Activated T-helper 2 cell treated with anti-CD3 and anti-CD28 coated beads, Interferon-gamma antibody, Interleukin-2, Interleukin-4, amounts not matched to agents 10 μg/mL and 5 μg/mL and 100 μg/mL, durations not matched to agents 14 hours and 24 hours and 36 hours (primary cell): ENCODE results near the gene CASZ1. TPM values are rescaled to one million over a fixed set of nuclear protein-coding genes. Genes with fewer than 3 reads are reported as not detected.

ENCODE experiments used
- DNase-seq: peaks from one replicate; pipeline ENCODE4 v3.0.0; 2021; ENCODE audit warnings: low spot score
- H3K27ac Mint-ChIP-seq: one replicate; pipeline ENCODE4 v1.8.0; 2021; ENCODE audit warnings: mixed read lengths
- H3K27me3 Mint-ChIP-seq: one replicate; pipeline ENCODE4 v1.8.0; 2021; ENCODE audit warnings: low read depth, mixed read lengths
- H3K36me3 Mint-ChIP-seq: one replicate; pipeline ENCODE4 v1.8.0; 2021; ENCODE audit warnings: low read depth, mixed read lengths
- H3K4me1 Mint-ChIP-seq: one replicate; pipeline ENCODE4 v1.8.0; 2021; ENCODE audit warnings: low read depth, mixed read lengths
- H3K4me3 Mint-ChIP-seq: one replicate; pipeline ENCODE4 v1.8.0; 2021; ENCODE audit warnings: low read depth, mild to moderate bottlenecking, moderate library complexity, mixed read lengths
- H3K9me3 Mint-ChIP-seq: one replicate; pipeline ENCODE4 v1.8.0; 2021; ENCODE audit warnings: mixed read lengths
- intact Hi-C: fragments of 100-400 bp; cut with micrococcal nuclease; formaldehyde crosslinking; loops from one replicate; pipeline ENCODE4 v1.15.1; 2023
- total RNA-seq: library from RNA; stranded (reverse); gene quantifications from 2 replicates; pipeline ENCODE4 v1.2.3, GENCODE V29; 2022

The CASZ1 gene
- total RNA-seq, 1 donor from 2014 or later, result 9.9 TPM

DNA sequence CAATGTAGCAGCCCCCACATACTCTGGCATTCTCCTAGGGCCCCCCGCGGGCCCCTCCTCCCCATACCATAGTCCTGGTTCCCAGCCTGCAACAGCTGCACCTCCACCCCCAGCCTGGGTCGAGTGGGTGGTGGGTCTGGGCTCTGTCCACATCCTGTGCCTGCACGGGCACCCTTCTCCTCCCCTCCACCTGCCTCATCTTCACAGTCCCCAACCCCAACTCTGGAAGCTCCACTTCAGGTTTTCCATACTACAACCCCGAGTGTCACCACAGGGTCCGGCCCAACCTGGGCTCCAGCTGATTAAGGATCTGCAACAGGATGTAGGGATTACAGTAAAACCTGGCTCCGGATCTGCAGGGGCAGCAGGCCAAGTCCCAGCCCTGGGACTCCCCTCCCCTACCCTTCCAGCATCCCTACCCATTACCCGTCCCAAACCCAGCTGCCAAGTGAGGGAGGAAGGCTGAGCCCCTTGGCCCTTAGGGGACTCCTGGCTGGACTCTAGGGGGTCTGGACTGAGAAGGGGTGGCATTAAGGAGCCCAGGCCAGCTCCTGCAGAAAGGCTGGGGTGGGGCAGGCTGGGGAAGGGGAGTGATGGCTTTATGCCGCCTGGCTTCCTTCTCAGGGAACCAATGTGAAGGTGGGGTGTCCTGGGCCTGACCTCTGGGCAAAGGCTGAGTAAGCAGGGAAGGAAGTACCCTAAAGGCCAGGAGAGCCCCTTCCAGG is 116.8 kb downstream of the CASZ1 start:
- Mint-ChIP-seq H3K27me3 (no peaks in the 10 kb centered on the region), H3K4me3 (no peak overlapping the region), H3K4me1 (no peaks in the 10 kb centered on the region), H3K9me3 (no peaks in the 10 kb centered on the region), H3K27ac (no peak overlapping the region), H3K36me3 (no peaks in the 10 kb centered on the region)
- intact Hi-C loops, result no loop called here
- no peak for DNase-seq

DNA sequence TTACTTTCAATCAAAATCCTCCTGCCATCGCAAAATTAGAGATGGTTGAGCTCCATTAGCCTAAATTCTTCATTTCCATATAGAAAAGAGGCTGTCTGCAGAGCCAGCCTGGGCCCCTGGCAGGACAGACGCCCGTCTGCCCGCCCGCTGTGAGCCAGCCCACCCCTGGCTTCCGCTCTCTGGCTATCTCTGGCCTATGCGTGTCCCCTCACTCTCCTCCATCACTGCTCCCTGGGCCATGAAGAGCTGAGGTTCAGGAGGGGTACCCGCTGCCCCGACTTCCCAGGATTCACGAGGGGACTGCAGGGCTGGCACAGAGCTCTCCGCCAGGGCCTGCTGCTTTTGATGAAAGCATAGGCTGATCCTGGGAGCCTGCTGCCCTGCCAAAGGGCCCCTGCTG is 117.6 kb downstream of the CASZ1 start:
- Mint-ChIP-seq H3K27me3 (no peaks in the 10 kb centered on the region), H3K36me3 (no peaks in the 10 kb centered on the region), H3K27ac (no peak overlapping the region), H3K4me1 (no peaks in the 10 kb centered on the region), H3K4me3 (no peak overlapping the region), H3K9me3 (no peaks in the 10 kb centered on the region)
- intact Hi-C loops, result no loop called here
- no peak for DNase-seq

DNA sequence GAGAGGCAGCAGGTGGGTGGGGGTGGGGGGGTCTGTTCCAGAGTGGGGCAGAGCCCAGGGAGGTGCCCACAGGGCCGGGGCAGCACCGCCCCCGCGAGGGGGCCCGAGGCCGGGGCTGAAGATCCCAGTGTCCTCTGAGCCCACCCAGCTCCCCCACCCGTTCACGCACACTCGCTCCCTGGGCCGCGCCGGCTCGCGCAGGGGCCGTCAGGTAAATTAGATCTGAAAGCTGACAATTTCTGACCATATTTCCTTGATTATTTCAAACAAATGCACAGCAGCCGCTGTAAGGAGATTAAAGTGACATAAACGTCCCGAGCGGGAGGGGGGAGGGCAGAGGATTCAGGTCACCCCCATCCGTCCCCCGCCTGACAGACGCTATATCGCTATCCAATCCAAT is 118.0 kb downstream of the CASZ1 start:
- H3K9me3 Mint-ChIP-seq, result no peaks in the 10 kb centered on the region
- no peaks in the 10 kb centered on the region for H3K4me1 Mint-ChIP-seq
- H3K27ac Mint-ChIP-seq, result no peak overlapping the region
- intact Hi-C loops, result no loop called here
- H3K36me3 Mint-ChIP-seq, result no peaks in the 10 kb centered on the region
- no peak for DNase-seq
- H3K27me3 Mint-ChIP-seq, result no peaks in the 10 kb centered on the region
- H3K4me3 Mint-ChIP-seq, result no peak overlapping the region

DNA sequence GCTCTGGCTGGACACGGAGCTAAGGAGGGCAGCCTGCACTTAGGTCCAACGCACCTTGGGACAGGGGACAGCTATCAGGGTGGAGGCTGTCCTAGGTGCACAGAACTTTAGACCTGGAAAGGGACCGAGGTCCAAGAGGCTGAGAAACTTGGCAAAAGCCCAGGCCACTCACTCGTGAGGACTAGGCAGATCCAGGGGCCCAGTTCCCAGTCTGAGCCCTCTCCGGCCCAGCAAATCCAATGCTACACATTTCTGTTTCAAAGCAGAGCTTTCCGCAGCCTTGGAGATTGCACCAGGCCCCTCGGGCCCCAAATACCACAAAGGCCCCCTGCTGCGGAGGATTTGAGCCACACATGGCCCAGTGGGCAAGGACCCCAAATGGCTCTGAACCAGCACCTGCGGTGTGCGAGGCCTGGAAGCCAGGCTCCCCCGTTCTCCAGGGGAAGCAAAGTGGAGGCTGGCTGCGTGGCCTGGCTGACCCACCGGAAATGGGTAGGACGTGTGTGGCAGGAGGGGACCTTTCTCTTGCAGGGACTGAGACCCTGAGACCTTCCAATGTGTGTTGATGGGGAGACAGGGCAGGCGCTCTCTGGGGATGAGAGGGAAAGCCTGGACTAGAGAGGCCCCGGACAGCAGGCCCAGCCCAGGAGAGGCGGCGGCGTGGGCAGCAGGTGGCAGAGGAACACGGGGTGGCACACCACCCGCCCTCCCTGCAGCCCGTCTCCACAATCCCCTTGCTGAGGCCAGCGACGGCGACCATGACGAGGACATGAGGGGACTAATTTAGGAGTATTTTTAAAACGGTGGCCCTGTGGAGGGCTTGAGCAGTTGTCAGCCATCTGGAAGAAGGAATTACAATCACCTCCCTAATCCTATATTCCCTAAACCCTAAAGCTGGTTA is 118.7 kb downstream of the CASZ1 start:
- Mint-ChIP-seq H3K9me3 (no peaks in the 10 kb centered on the region), H3K4me3 (no peak overlapping the region), H3K27ac (no peak overlapping the region), H3K36me3 (no peaks in the 10 kb centered on the region), H3K4me1 (no peaks in the 10 kb centered on the region), H3K27me3 (no peaks in the 10 kb centered on the region)
- DNase-seq, result no peak
- intact Hi-C loops, result no loop called here

DNA sequence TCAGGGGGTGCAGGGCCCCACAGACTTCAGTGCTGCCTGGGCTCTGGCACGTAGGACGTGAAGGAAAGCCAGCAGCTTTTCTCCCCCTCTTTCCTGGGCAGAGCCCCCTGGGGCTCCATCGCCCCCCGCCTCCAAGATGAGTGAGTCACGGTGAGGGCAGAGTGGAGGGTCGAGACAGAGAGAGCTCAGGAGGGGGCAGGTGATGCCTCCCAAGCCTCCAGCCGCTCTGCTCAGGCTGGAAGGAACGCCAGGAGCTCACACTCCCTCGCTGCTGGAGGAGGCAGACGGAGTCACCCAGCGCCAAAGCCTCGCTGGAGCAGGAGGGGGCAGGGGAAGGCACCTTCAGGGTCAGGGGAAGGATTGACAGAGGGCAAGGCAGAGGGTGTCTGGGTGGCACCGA is 119.5 kb downstream of the CASZ1 start:
- Mint-ChIP-seq H3K27me3 (no peaks in the 10 kb centered on the region), H3K27ac (no peak overlapping the region), H3K9me3 (no peaks in the 10 kb centered on the region), H3K4me3 (no peak overlapping the region), H3K4me1 (no peaks in the 10 kb centered on the region), H3K36me3 (no peaks in the 10 kb centered on the region)
- intact Hi-C loops, result no loop called here
- DNase-seq, result no peak

DNA sequence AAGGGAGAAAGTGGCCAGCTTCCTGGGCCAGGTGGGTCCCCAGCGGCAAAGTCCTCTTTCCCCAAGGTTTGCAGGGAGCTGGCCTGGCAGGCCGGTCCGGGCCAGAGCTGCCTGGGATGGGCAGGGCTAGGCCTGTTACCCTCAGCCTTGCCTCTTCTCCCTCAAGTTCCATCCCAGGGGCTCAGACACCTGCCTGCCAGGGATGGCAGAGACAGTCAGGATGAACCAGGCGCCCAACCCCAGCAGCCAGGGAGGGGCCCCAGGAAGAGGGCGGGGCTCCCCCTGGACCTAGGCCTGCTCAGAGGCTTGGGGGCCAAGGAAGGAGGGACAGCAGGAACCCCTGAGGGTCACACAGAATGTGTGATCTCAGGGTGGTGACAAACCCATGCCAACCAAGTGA is 120.6 kb downstream of the CASZ1 start:
- H3K4me1 Mint-ChIP-seq, result no peaks in the 10 kb centered on the region
- intact Hi-C loops, result no loop called here
- no peaks in the 10 kb centered on the region for H3K9me3 Mint-ChIP-seq
- no peaks in the 10 kb centered on the region for H3K27me3 Mint-ChIP-seq
- no peak for DNase-seq
- no peak overlapping the region for H3K4me3 Mint-ChIP-seq
- no peaks in the 10 kb centered on the region for H3K36me3 Mint-ChIP-seq
- H3K27ac Mint-ChIP-seq, result no peak overlapping the region

DNA sequence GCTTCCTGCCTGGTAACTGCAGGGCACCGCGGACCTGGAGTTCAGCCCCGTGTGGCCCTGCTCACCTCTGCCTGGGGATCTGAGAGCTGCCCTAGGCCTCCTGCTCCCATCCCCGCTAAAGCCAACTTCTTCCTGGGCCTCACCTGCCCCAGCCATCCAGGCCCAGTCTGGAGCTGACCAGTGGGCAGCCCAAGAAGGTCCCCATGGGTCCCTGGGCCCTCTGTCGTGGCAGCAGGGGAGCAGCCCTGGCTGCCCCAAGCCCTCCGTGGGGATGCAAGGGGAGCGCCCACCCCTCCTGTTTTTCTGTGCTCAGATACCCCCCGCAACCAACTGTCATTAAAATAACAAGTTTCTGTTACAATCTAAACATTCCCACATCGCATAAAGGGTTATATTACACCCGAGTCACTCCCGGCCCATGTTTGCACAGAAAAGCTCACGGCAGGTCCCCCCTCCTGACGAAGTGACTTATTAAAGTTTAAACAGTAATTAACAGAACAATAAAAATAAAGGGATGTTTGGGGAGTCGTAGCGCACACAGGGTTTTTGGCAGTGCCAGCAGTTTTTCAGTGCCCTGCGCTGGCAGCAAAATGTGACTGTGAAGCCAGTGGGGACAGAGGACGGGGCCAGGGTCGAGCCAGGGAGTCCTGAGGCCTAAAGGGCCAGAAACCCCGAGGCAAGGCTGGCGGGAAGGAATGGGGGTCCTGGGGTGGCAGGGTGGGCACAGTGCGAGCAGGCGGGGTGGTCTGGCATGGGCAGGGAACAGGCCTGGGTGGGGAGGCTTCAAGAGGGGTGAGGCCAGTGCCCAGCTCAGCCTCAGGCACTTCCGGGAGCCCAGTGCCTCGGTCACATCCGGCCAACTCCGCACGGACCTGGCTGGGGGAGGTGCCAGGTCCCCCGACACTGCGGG is 121.5 kb downstream of the CASZ1 start:
- no peak for DNase-seq
- Mint-ChIP-seq H3K27ac (no peak overlapping the region), H3K27me3 (no peaks in the 10 kb centered on the region), H3K4me3 (no peak overlapping the region), H3K36me3 (no peaks in the 10 kb centered on the region), H3K4me1 (no peaks in the 10 kb centered on the region), H3K9me3 (no peaks in the 10 kb centered on the region)
- intact Hi-C loops, result no loop called here

DNA sequence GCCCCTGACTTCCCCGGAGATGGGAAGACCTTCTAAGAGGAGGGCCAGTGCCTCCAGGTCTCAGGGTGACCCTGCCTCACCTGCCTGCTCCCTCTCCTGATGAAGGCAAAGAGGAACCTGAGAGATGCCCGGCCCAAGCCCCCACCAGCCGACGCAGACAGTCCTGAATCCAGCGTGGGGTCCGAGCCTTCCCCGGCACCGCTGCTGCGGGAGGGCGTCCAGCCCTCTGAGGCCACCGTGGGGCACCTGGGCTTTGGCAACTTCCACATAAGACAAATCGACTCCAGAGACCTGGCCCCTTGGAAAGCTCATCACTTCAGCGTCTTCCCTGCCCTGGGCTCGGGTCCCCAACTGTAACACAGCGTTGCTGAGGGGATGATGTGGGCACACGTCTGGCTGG is 122.2 kb downstream of the CASZ1 start:
- H3K27ac Mint-ChIP-seq, result no peak overlapping the region
- no peak overlapping the region for H3K4me3 Mint-ChIP-seq
- no peak for DNase-seq
- no peaks in the 10 kb centered on the region for H3K27me3 Mint-ChIP-seq
- no peaks in the 10 kb centered on the region for H3K9me3 Mint-ChIP-seq
- no peaks in the 10 kb centered on the region for H3K4me1 Mint-ChIP-seq
- H3K36me3 Mint-ChIP-seq, result no peaks in the 10 kb centered on the region
- intact Hi-C loops, result no loop called here

DNA sequence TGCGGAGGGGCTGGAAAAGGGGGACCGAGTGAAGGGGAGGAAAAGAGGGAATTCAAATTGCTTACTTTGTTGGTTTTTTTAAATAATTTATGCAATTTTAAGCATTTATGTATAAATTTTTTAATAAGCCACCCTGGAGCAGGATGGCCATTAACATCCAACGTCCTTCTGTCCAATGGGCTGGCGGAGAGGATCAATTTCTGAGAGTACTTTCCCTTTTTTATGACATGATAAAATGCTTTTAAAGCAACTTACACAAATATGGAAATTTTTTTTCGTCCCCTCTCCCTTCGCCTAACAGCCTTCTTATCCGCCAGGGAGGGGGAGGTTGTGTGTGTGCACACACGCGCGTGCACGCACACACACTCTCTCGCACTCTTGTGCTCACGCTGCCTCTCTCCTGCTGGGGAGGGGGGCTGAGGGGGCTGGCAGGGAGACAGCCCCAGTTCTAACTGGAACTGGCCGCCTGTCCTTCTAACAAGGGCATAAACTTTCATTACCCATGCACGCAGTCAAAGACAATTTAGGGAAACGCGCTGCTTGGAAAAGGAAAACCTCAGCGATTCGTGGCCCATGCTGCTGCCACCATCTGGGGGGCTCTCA is 123.2 kb downstream of the CASZ1 start:
- Mint-ChIP-seq H3K4me1 (no peaks in the 10 kb centered on the region), H3K4me3 (no peak overlapping the region), H3K36me3 (no peaks in the 10 kb centered on the region), H3K27me3 (no peaks in the 10 kb centered on the region), H3K27ac (no peak overlapping the region), H3K9me3 (no peaks in the 10 kb centered on the region)
- intact Hi-C loops, result no loop called here
- no peak for DNase-seq

DNA sequence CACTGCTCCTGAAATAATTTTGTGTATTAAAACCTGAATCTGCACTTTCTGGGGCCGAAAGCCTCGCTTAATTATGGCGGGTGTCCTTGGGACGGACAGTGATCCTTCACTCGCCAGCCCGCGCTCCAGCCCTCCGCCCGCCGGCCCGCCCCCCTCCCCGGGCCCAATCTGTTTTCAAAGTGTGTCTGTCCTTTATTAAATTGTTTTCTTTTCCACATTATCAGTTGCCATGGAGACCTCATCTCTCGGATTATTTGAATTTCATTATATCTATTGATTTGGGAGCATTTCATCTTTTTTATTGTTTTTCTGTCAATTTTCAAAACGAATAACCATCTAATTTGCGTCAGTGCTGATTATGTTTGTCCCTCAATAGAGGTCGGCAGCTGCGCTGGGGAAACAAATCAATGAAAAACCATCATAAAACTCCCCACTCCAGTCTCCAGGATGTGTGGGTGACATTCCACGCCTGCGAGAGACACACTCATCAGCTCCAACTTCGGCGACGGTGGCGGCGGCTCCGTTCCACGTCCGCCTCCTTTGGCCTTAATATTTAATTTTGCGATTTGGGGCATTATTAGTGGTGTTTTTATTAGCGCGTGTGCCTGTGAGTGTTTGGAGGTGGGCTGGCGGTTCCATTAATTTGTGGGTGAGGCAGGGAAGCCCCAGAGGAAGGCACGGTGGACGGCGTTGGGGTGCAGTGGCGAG is 123.9 kb downstream of the CASZ1 start:
- no peaks in the 10 kb centered on the region for H3K9me3 Mint-ChIP-seq
- no peaks in the 10 kb centered on the region for H3K36me3 Mint-ChIP-seq

DNA sequence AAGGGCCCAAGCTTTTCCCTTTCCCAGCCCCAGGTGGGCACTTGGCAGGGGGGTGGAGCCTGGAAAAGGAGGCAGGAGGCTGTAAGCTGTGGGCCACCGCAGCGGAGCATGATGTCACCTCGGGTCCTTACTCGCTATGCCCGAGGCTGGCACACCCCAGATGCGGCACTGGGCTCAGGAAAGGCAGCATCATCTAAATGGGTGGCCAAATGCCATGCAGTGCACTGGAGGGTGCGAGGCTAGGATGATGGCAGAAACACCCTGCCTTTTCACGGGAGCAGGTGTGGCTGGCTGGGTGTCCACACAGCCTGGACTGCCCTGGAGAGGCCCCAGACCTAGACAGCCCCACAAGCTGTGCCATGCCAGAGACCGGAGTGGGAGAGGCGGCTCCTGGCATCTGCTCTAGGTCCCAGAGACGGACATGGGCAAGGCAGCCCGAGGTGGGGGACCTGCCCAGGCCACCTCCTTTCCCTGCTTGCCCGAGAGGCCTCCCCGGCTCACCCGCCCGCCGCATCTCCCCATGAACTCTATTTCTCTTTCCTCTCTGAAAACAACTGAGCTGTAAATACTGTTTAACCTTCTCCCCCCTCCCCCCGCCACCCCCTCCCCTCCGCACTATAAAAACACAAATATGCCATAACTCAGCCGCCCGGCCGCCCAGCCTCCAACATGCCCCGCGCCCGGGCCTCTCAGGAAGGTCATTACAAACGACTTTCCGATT is 124.7 kb downstream of the CASZ1 start:
- H3K36me3 Mint-ChIP-seq, result no peaks in the 10 kb centered on the region

More for the DNA sequence above, 123.9 kb downstream of the CASZ1 start:
- Mint-ChIP-seq H3K27me3 (no peaks in the 10 kb centered on the region), H3K4me1 (no peaks in the 10 kb centered on the region), H3K4me3 (no peak overlapping the region), H3K27ac (no peak overlapping the region)
- no peak for DNase-seq
- intact Hi-C loops, result no loop called here

More for the DNA sequence above, 124.7 kb downstream of the CASZ1 start:
- Mint-ChIP-seq H3K4me3 (no peak overlapping the region), H3K9me3 (no peaks in the 10 kb centered on the region), H3K27ac (no peak overlapping the region), H3K4me1 (no peaks in the 10 kb centered on the region), H3K27me3 (no peaks in the 10 kb centered on the region)
- no peak for DNase-seq
- intact Hi-C loops, result no loop called here
